ENCODE measurements around the gene TMEM145. TPM values are rescaled to one million over a fixed set of nuclear protein-coding genes. Genes with fewer than 3 reads are reported as not detected.
"Not testable (repeated sequence)": the region's sequence is repeated elsewhere in the genome, so short reads cannot be mapped to it uniquely, and the experiment has no call there.

Gene TMEM145
- total and polyA plus RNA-seq, 10 of the 15 experiments (the other 5 are each of a cell fraction or from before 2014, with no cell fraction given) = 0.04 to 0.97 (median 0.16) TPM; not detected in 4

DNA sequence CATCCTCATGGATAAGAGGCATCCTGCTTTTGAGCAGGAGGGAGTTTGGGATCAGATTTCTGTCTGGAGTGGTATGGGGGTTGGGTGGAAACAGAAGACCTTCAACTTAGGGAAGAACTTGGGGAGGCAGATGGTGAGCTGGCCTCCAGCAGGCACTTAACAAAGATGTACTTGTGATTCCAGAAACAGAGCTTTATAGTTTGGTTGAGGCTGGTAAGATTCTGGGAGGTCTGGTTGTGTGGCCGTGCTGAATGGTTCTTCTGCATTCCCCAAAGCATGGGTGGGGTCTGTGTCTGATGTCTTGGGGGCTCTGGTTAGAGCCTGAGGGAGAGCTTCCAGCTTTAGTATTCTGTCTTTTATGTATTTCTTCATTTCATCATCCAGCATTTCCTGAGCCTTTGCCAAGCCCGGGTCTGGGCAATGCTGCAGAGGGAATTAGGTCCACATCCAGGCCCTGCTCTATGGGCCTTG is 17.2 kb downstream of the TMEM145 start:
- CTCF ChIA-PET = interaction anchor here (0.6 to 1.3 kb wide), 4 partner anchors 16 to 103 kb away, joined by 3 to 5 read pairs (median 4); no protein-coding TSS in a partner anchor

DNA sequence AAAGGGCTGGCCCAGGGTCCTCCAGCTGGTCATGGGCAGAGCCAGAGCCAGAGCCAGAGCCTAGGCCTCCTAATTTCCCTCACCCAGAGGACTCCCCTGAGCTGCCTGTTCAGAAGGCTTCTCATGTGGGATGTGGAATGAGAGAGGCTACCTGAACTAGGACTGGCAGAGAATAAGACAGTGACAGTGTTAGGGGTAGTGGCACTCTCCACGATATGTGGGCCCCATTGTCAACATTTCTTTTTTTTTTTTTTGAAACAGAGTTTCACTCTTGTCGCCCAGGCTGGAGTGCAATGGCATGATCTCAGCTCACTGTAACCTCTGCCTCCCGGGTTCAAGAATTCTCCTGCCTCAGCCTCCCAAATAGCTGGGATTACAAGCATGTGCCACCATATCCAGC is 18.2 kb downstream of the TMEM145 start:
- H3K4me1 ChIP-seq (ENCODE audit: control insufficient read depth, insufficient read depth, low read length); H3K79me2 ChIP-seq (ENCODE audit: control insufficient read depth, insufficient read depth, low read length); H2AFZ ChIP-seq (ENCODE audit: control insufficient read depth, low read depth, low read length); in situ Hi-C loops (cut with MboI); H3K9me3 ChIP-seq (replicated peaks; ENCODE audit: control insufficient read depth, insufficient read depth, low read length); FAIRE-seq; SMC1A ChIA-PET (ENCODE audit: uncharacterized antibody, unreplicated experiment); H3K4me2 ChIP-seq (ENCODE audit: control insufficient read depth, insufficient read depth); H3K36me3 ChIP-seq (ENCODE audit: control insufficient read depth in 2 of 2, insufficient read depth in 2 of 2, low read length in 1 of 2); RAD21 ChIA-PET (ENCODE audit: unreplicated experiment); H4K20me1 ChIP-seq (ENCODE audit: control insufficient read depth, insufficient read depth); H3K27ac ChIP-seq (ENCODE audit: control insufficient read depth, insufficient read depth); H3K9ac ChIP-seq (ENCODE audit: control insufficient read depth, insufficient read depth, low read length); DNase-seq (ENCODE audit: low read depth, low spot score); H3K27me3 ChIP-seq (replicated peaks in 1 of 2; ENCODE audit: control insufficient read depth in 2 of 2, insufficient read depth in 2 of 2, low read length in 1 of 2); BruUV-seq (replicated peaks); intact Hi-C loops (cut with micrococcal nuclease; ENCODE audit: unreplicated experiment); H3K4me3 ChIP-seq; ATAC-seq: not testable (repeated sequence)
- ChIA-PET CTCF (interaction anchor here (1.3 kb wide), 1 partner anchor 102 kb away, joined by 3 read pairs; no protein-coding TSS in a partner anchor), POLR2A (interaction anchor here (0.6 kb wide), 1 partner anchor 64 kb away, joined by 6 read pairs; no protein-coding TSS in a partner anchor)
- WGBS (ENCODE audit: insufficient coverage, insufficient replicate concordance, low lambda C conversion rate, missing lambda C conversion rate) = 91% methylated on average over 3 of the region's 3 CpGs

More for the DNA sequence above, 17.2 kb downstream of the TMEM145 start:
- no peak overlapping the region for H3K4me3 ChIP-seq
- ATAC-seq = no peak
- H3K4me2 ChIP-seq (ENCODE audit: control insufficient read depth, insufficient read depth) = no peak overlapping the region
- H3K27ac ChIP-seq (ENCODE audit: control insufficient read depth, insufficient read depth) = no peak overlapping the region
- WGBS (ENCODE audit: insufficient coverage, insufficient replicate concordance, low lambda C conversion rate, missing lambda C conversion rate) = 90% methylated on average over 2 of the region's 2 CpGs
- no peak overlapping the region for H2AFZ ChIP-seq (ENCODE audit: control insufficient read depth, low read depth, low read length)
- TF ChIP-seq JUND (IDR thresholded peaks at IDR 0.05; ENCODE audit: low read depth, low read length) (no peak), ZNF217 (IDR thresholded peaks at IDR 0.05) (no peak), RBBP5 (conservative IDR thresholded peaks at IDR 0.05) (no peak), GATAD2B (conservative IDR thresholded peaks at IDR 0.05; ENCODE audit: low read depth) (no peak), RUNX3 (IDR thresholded peaks at IDR 0.05; ENCODE audit: low read length) (no peak)
- FAIRE-seq = no peak
- no TSS peak for BruUV-seq (replicated peaks)
- H3K9ac ChIP-seq (ENCODE audit: control insufficient read depth, insufficient read depth, low read length) = no peak overlapping the region
- POLR2A ChIA-PET = no interaction called here
- peaks cover 7% of the 10 kb centered on the region for H3K4me1 ChIP-seq (ENCODE audit: control insufficient read depth, insufficient read depth, low read length)
- H3K9me3 ChIP-seq (replicated peaks; ENCODE audit: control insufficient read depth, insufficient read depth, low read length) = no peaks in the 10 kb centered on the region
- H3K79me2 ChIP-seq (ENCODE audit: control insufficient read depth, insufficient read depth, low read length) = peaks cover 13% of the 10 kb centered on the region
- no peaks in the 10 kb centered on the region for H4K20me1 ChIP-seq (ENCODE audit: control insufficient read depth, insufficient read depth)
- in situ Hi-C loops (cut with MboI) (no loop called here), intact Hi-C loops (cut with micrococcal nuclease; ENCODE audit: unreplicated experiment) (no loop called here)
- RAD21 ChIA-PET (ENCODE audit: unreplicated experiment) = no interaction called here
- DNase-seq (ENCODE audit: low read depth, low spot score) = no peak
- SMC1A ChIA-PET (ENCODE audit: uncharacterized antibody, unreplicated experiment) = interaction anchor here (0.7 kb wide), 1 partner anchor 207 kb away, joined by 3 read pairs; no protein-coding TSS in a partner anchor
- no peaks in the 10 kb centered on the region for H3K27me3 ChIP-seq (replicated peaks in 1 of 2; ENCODE audit: control insufficient read depth in 2 of 2, insufficient read depth in 2 of 2, low read length in 1 of 2)
- H3K36me3 ChIP-seq (ENCODE audit: control insufficient read depth in 2 of 2, insufficient read depth in 2 of 2, low read length in 1 of 2) = no peaks in the 10 kb centered on the region

Data from GM12878 (cell line).